Natural killer cell treated with Interleukin-12 subunit alpha and Interleukin-12 subunit beta and Interleukin-15 and Interleukin-18, amount 100 ng/mL, for 72 hours (primary cell): ENCODE data around the gene TAB3. TPM values are rescaled to one million over a fixed set of nuclear protein-coding genes. Genes with fewer than 3 reads are reported as not detected.

Experiments
- ATAC-seq, 2 donors: fragments of 150-1000 bp; cut with Tn5 transposase in 1 of 2; sonication (Bioruptor Pico), chemical (Tn5 transposase) in 1 of 2; 2 replicates each; pipeline ENCODE4 v1.10.0; 2021
- DNase-seq: peaks from one replicate; pipeline ENCODE4 v3.0.0; 2022; ENCODE audit warnings: low spot score
- H3K27ac Mint-ChIP-seq, 2 donors: 1 replicate in 1 of 2; 2 replicates in 1 of 2; pipeline ENCODE4 v1.8.0; 2022; ENCODE audit warnings: mixed read lengths in 2 of 2, mild to moderate bottlenecking in 1 of 2, moderate library complexity in 1 of 2
- H3K27me3 Mint-ChIP-seq, 2 donors: 1 replicate in 1 of 2; 2 replicates in 1 of 2; pipeline ENCODE4 v1.8.0; 2022; ENCODE audit warnings: mixed read lengths in 2 of 2
- H3K36me3 Mint-ChIP-seq: one replicate; pipeline ENCODE4 v1.8.0; 2022; ENCODE audit warnings: mixed read lengths
- H3K4me1 Mint-ChIP-seq, 2 donors: 1 replicate in 1 of 2; 2 replicates in 1 of 2; pipeline ENCODE4 v1.8.0; 2022; ENCODE audit warnings: low read depth in 2 of 2, mixed read lengths in 2 of 2, mild to moderate bottlenecking in 1 of 2
- H3K4me3 Mint-ChIP-seq: one replicate; pipeline ENCODE4 v1.8.0; 2022; ENCODE audit warnings: mixed read lengths
- H3K9me3 Mint-ChIP-seq: 2 replicates; pipeline ENCODE4 v1.8.0; 2022; ENCODE audit warnings: mixed read lengths
- total RNA-seq, 2 donors: library from RNA; stranded (reverse); gene quantifications; one replicate each; pipeline ENCODE4 v1.2.3, GENCODE V29; 2022

TAB3 gene, protein sequence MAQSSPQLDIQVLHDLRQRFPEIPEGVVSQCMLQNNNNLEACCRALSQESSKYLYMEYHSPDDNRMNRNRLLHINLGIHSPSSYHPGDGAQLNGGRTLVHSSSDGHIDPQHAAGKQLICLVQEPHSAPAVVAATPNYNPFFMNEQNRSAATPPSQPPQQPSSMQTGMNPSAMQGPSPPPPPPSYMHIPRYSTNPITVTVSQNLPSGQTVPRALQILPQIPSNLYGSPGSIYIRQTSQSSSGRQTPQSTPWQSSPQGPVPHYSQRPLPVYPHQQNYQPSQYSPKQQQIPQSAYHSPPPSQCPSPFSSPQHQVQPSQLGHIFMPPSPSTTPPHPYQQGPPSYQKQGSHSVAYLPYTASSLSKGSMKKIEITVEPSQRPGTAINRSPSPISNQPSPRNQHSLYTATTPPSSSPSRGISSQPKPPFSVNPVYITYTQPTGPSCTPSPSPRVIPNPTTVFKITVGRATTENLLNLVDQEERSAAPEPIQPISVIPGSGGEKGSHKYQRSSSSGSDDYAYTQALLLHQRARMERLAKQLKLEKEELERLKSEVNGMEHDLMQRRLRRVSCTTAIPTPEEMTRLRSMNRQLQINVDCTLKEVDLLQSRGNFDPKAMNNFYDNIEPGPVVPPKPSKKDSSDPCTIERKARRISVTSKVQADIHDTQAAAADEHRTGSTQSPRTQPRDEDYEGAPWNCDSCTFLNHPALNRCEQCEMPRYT
- 10 to 100 TPM; 21.3 to 28.2 TPM for total RNA-seq

DNA sequence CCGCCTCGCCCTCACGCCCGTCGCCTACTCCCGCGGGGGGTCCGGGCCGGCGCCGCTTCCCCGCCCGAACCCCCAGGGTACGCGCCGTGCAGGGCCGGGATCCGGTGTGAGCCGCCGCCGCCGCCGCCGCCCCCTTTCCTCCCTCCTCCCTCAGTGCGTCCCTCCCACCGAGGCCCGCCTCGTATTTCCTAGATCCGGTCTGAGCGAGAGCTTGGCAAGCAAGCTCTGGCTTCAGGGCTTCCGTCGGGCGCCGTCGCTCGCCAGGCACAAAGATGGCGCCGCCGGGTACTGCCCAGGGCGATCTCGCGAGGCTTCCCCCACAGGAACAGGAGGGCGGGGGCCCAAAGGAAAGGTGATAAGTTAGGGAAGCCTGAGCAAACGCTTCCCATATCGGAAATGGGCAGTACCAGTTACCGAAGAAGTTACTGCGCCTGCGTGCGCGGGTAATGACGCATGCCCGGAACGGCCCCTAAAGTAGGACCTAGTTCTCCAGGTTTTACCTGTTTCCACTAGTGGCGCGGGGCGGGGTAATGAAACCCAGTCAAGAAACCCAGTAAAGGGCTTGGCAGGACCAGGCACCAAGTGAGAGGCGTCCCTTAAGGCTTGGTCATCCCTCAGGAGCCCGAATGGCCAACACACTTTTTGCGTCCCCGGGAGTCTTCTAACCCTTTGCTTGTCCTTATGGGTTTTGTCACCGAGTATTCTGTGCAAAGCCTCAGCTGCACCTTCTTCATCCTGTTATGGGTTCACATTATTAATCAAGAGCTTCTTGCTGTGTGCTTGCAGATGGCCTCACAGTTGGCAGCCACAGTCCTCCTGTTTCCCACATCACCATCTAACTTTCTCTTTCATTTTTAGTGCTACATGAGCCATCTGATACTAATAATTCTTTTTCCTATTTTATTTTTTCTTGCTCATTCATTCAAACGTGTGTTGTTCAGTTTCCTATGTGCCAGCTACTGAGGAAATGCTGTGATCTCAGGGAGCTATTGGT, at the start of gene TAB3:
TAB3 (minus strand) TSS at position 108 of the 994 bp plus-strand sequence. CDS start 29,666 bp downstream, outside the sequence.
- H3K27ac Mint-ChIP-seq: peak within 1 kb of the TSS; percentile 89 to 96
- ATAC-seq (peak; percentile 95), DNase-seq (peak; percentile 94)
- no peaks in the 10 kb centered on the region for H3K36me3 Mint-ChIP-seq
- no peaks in the 10 kb centered on the region for H3K27me3 Mint-ChIP-seq
- peak within 1 kb of the TSS; percentile 85 for H3K4me3 Mint-ChIP-seq
- H3K4me1 Mint-ChIP-seq: peaks cover 25 to 36% of the 10 kb centered on the region in 2 donors
- no peaks in the 10 kb centered on the region for H3K9me3 Mint-ChIP-seq

DNA sequence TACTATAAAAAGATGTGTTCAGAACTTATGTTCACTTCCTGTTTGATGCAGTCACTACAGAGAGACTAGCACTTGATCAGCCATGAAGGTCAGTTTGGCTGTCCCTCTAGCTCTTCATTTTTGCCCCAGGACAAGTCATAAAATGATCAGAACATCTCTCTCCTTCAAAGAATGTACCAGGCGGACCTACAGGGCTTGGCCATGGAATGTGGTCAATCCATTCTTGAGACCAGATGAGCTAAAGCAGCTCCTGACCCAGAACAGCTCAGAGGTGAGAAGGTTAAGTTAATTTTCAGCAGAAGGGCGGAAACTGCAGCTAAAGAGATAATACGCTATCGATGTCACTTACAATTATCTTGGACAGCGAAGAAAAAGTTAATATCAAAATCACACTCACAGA, 49.2 kb upstream of the TAB3 start:
- Mint-ChIP-seq H3K4me3 (no peak overlapping the region), H3K27ac (no peak overlapping the region), H3K36me3 (no peaks in the 10 kb centered on the region), H3K9me3 (no peaks in the 10 kb centered on the region), H3K27me3 (peaks cover 0 to 8% of the 10 kb centered on the region in 2 donors), H3K4me1 (no peaks in the 10 kb centered on the region)
- no peak for DNase-seq
- no peak for ATAC-seq

GRCh38 chrX:30935985-30936384, 46.9 kb upstream of the TAB3 start:
- H3K27ac Mint-ChIP-seq: no peak overlapping the region
- H3K4me1 Mint-ChIP-seq: no peaks in the 10 kb centered on the region

GRCh38 chrX:30931920-30932319, 42.9 kb upstream of the TAB3 start:
- Mint-ChIP-seq H3K4me3 (no peak overlapping the region), H3K27me3 (peaks cover 0 to 8% of the 10 kb centered on the region in 2 donors), H3K4me1 (no peaks in the 10 kb centered on the region), H3K27ac (no peak overlapping the region), H3K9me3 (peaks cover 3% of the 10 kb centered on the region), H3K36me3 (no peaks in the 10 kb centered on the region)
- no peak for ATAC-seq
- DNase-seq: no peak

More at GRCh38 chrX:30935985-30936384, 46.9 kb upstream of the TAB3 start:
- no peaks in the 10 kb centered on the region for H3K36me3 Mint-ChIP-seq
- peaks cover 0 to 8% of the 10 kb centered on the region in 2 donors for H3K27me3 Mint-ChIP-seq
- ATAC-seq (no peak), DNase-seq (no peak)
- H3K9me3 Mint-ChIP-seq: peaks cover 3% of the 10 kb centered on the region
- H3K4me3 Mint-ChIP-seq: no peak overlapping the region

DNA sequence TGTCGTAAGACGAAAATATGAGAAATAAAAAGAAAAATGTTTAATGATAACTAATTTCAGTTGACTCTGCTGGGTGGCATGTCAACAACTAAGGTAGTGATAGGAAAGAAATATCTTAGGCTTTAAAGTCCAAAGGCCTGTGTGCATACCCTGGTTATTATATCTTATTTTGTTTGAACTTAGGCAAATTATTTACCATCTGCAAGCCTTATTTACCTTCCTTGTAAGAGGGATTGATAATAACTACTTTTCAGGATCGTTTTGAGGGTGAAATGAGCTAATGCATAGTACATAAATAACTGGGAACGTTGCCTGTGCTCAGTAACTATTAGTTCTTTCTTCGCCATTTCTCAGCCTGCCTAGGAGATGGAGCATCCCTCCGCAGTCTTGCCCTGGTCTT, 41.6 kb upstream of the TAB3 start:
- Mint-ChIP-seq H3K36me3 (no peaks in the 10 kb centered on the region), H3K4me1 (no peaks in the 10 kb centered on the region), H3K9me3 (peaks cover 3% of the 10 kb centered on the region), H3K27me3 (peaks cover 0 to 6% of the 10 kb centered on the region in 2 donors), H3K4me3 (no peak overlapping the region), H3K27ac (no peak overlapping the region)
- no peak for ATAC-seq
- DNase-seq: no peak

- Mint-ChIP-seq H3K9me3 (peaks cover 3% of the 10 kb centered on the region), H3K27ac (no peak overlapping the region), H3K27me3 (peaks cover under 1 to 5% of the 10 kb centered on the region in 2 donors), H3K4me1 (no peaks in the 10 kb centered on the region), H3K36me3 (no peaks in the 10 kb centered on the region), H3K4me3 (no peak overlapping the region)
- ATAC-seq: no peak
- DNase-seq: no peak
These were observed 41.1 kb upstream of the TAB3 start for GRCh38 chrX:30930143-30930542.

- DNase-seq: no peak
- no peak overlapping the region for H3K27ac Mint-ChIP-seq
- H3K4me3 Mint-ChIP-seq: no peak overlapping the region
- no peak for ATAC-seq
- H3K36me3 Mint-ChIP-seq: no peaks in the 10 kb centered on the region
- H3K27me3 Mint-ChIP-seq: peaks cover 11 to 13% of the 10 kb centered on the region in 2 donors
- no peaks in the 10 kb centered on the region for H3K9me3 Mint-ChIP-seq
- no peaks in the 10 kb centered on the region for H3K4me1 Mint-ChIP-seq
These were observed 31.2 kb upstream of the TAB3 start for GRCh38 chrX:30920271-30920670.

DNA sequence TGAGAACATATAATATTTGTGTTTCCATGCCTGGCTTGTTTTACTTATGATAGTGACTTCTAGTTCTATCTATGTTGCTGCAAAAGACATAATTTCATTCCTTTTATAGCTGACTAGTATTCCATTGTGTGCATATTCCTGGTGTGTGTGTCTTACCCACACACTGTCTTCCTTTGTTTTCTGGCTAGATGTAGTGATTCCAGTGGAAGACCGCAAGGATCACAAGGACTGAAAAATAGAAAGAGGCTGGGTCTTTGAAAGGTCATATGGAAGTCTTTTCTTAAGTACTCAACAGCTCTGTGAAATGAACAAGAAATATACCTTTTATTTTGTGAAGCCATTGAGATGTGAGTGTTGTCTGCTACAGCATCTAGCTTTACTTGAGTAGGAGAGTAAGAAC, 29.4 kb upstream of the TAB3 start:
- no peaks in the 10 kb centered on the region for H3K9me3 Mint-ChIP-seq
- H3K4me1 Mint-ChIP-seq: no peaks in the 10 kb centered on the region
- no peak for DNase-seq
- peaks cover 8% of the 10 kb centered on the region in 2 donors for H3K27me3 Mint-ChIP-seq
- H3K4me3 Mint-ChIP-seq: no peak overlapping the region
- H3K36me3 Mint-ChIP-seq: no peaks in the 10 kb centered on the region
- no peak for ATAC-seq
- H3K27ac Mint-ChIP-seq: no peak overlapping the region

GRCh38 chrX:30913492-30913891, 24.4 kb upstream of the TAB3 start:
- no peak overlapping the region for H3K4me3 Mint-ChIP-seq
- ATAC-seq (no peak), DNase-seq (no peak)
- no peaks in the 10 kb centered on the region for H3K36me3 Mint-ChIP-seq
- H3K27me3 Mint-ChIP-seq: peaks cover 3 to 6% of the 10 kb centered on the region in 2 donors
- H3K9me3 Mint-ChIP-seq: no peaks in the 10 kb centered on the region
- H3K4me1 Mint-ChIP-seq: peaks cover 5 to 6% of the 10 kb centered on the region in 2 donors
- no peak overlapping the region for H3K27ac Mint-ChIP-seq

DNA sequence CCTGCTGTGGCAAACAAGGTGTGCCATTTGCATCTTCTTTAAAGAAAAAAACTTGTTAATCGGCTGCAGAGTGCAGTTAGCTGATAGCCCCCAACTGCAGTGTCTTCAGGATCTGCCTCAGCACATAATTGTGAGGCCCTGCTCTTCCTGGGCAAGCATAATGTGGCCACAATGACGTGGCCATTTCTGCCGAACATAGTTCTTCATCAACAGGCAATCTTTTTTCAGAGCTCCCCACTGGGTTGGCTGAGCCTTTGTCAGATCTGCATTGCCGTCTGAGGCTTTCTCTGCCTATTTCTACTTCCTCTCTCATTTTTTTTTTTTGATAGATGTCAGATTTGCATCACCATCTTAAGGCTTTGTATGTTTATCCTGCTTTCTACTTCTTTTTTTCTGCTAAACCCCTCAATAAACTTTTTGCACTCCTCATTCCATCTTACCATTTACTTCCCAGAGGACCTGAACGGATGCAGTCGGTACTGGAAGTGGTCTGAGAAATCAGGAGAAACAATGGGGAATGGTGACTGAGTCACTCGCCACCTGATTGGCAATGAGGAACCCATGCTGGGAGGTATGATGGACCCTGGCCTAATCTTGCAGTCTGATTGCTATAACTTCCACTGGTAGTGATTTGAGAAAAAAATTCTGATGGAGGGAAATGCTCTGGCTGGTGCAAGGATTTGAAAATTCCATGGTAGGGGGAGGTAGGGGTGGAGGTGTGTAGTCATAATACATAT, 21.2 kb upstream of the TAB3 start:
- Mint-ChIP-seq H3K27me3 (peaks cover 0 to 3% of the 10 kb centered on the region in 2 donors), H3K27ac (no peak overlapping the region), H3K4me3 (peak overlapping the region; percentile 52), H3K36me3 (no peaks in the 10 kb centered on the region), H3K9me3 (no peaks in the 10 kb centered on the region), H3K4me1 (peaks cover 5 to 6% of the 10 kb centered on the region in 2 donors)
- peak; percentile 50 to 59 for ATAC-seq
- DNase-seq: no peak

DNA sequence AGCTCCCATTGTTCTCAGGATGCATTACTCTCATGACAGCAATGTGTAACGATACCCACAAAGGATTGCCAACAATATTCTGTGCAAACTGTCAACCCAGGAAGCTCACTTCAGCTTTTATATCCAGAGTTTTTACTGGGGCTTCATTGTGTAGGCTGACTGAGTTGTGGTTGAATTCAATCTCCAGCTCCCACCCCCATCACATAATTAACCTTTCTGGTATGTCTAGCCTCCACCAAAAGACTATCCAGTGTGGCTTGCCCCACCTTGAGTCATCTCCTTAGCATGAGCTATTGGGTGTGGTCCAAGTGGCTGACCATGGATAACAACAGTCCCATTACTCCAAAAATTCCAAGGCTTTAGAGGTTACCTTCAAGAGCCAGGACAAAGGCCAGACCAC, 17.7 kb upstream of the TAB3 start:
- Mint-ChIP-seq H3K4me1 (peaks cover 5 to 6% of the 10 kb centered on the region in 2 donors), H3K9me3 (no peaks in the 10 kb centered on the region), H3K27me3 (peaks cover 0 to 11% of the 10 kb centered on the region in 2 donors), H3K27ac (no peak overlapping the region), H3K4me3 (no peak overlapping the region), H3K36me3 (no peaks in the 10 kb centered on the region)
- DNase-seq (no peak), ATAC-seq (no peak)

DNA sequence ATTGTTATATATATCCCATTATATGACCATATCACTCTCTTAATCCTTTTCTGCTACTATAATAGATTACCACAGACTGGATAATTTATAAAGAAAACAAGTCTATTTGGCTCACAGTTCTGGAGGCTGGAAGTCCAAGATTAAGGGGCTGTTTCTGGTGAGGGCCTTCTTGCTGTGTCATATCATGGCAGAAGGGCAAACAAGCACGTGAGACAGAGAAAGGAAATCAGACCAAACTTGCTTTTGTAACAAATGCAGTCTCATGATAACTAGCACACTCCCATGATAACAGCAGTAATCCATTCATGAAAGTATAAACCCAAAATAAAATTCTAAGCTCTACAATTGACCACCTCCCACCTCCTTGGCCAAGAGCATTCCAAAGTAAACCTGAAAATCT, 16.3 kb upstream of the TAB3 start:
- Mint-ChIP-seq H3K27me3 (peaks cover 0 to 8% of the 10 kb centered on the region in 2 donors), H3K36me3 (no peaks in the 10 kb centered on the region), H3K27ac (no peak overlapping the region), H3K4me3 (no peak overlapping the region), H3K9me3 (no peaks in the 10 kb centered on the region), H3K4me1 (peaks cover 2 to 3% of the 10 kb centered on the region in 2 donors)
- DNase-seq (no peak), ATAC-seq (no peak)

- H3K36me3 Mint-ChIP-seq: no peaks in the 10 kb centered on the region
- H3K9me3 Mint-ChIP-seq: no peaks in the 10 kb centered on the region
- H3K27me3 Mint-ChIP-seq: peaks cover 0 to 8% of the 10 kb centered on the region in 2 donors
- H3K27ac Mint-ChIP-seq: no peak overlapping the region
- DNase-seq (no peak), ATAC-seq (no peak)
- peaks cover 6 to 7% of the 10 kb centered on the region in 2 donors for H3K4me1 Mint-ChIP-seq
- no peak overlapping the region for H3K4me3 Mint-ChIP-seq
These were observed 15.6 kb upstream of the TAB3 start for GRCh38 chrX:30904632-30905031.
